Measurements from ENCODE around the gene CNTFR.

Gene CNTFR

GRCh38 chr9:34574571-34574970, 15.0 kb downstream of the CNTFR start:
- in situ Hi-C loops (cut with MboI; ENCODE audit: low sequenced_read_pairs) = no loop called here

- in situ Hi-C loops (cut with MboI; ENCODE audit: low sequenced_read_pairs) = no loop called here
Observed at GRCh38 chr9:34573599-34574325, 15.8 kb downstream of the CNTFR start.

- in situ Hi-C loops (cut with MboI; ENCODE audit: low sequenced_read_pairs) = no loop called here
Observed at GRCh38 chr9:34572628-34573027, 16.9 kb downstream of the CNTFR start.

GRCh38 chr9:34572092-34572491, 17.4 kb downstream of the CNTFR start:
- in situ Hi-C loops (cut with MboI; ENCODE audit: low sequenced_read_pairs) = no loop called here

- in situ Hi-C loops (cut with MboI; ENCODE audit: low sequenced_read_pairs) = no loop called here
Observed at GRCh38 chr9:34571481-34571810, 18.1 kb downstream of the CNTFR start.

GRCh38 chr9:34570809-34571480, 18.6 kb downstream of the CNTFR start:
- in situ Hi-C loops (cut with MboI; ENCODE audit: low sequenced_read_pairs) = no loop called here

- in situ Hi-C loops (cut with MboI; ENCODE audit: low sequenced_read_pairs) = no loop called here
Observed at GRCh38 chr9:34570376-34570775, 19.1 kb downstream of the CNTFR start.

- in situ Hi-C loops (cut with MboI; ENCODE audit: low sequenced_read_pairs) = no loop called here
Observed at GRCh38 chr9:34568774-34569173, 20.8 kb downstream of the CNTFR start.

- in situ Hi-C loops (cut with MboI; ENCODE audit: low sequenced_read_pairs) = no loop called here
Observed at GRCh38 chr9:34568133-34568532, 21.4 kb downstream of the CNTFR start.

- in situ Hi-C loops (cut with MboI; ENCODE audit: low sequenced_read_pairs) = no loop called here
Observed at GRCh38 chr9:34566972-34567371, 22.6 kb downstream of the CNTFR start.

- in situ Hi-C loops (cut with MboI; ENCODE audit: low sequenced_read_pairs) = no loop called here
Observed at GRCh38 chr9:34566322-34566721, 23.2 kb downstream of the CNTFR start.

GRCh38 chr9:34565856-34566255, 23.7 kb downstream of the CNTFR start:
- in situ Hi-C loops (cut with MboI; ENCODE audit: low sequenced_read_pairs) = no loop called here

- in situ Hi-C loops (cut with MboI; ENCODE audit: low sequenced_read_pairs) = no loop called here
Observed at GRCh38 chr9:34564617-34565016, 24.9 kb downstream of the CNTFR start.

- in situ Hi-C loops (cut with MboI; ENCODE audit: low sequenced_read_pairs) = no loop called here
Observed at GRCh38 chr9:34563262-34563661, 26.3 kb downstream of the CNTFR start.

- in situ Hi-C loops (cut with MboI; ENCODE audit: low sequenced_read_pairs) = no loop called here
Observed at GRCh38 chr9:34562135-34562745, 27.3 kb downstream of the CNTFR start.

- in situ Hi-C loops (cut with MboI; ENCODE audit: low sequenced_read_pairs) = no loop called here
Observed at GRCh38 chr9:34560599-34561214, 28.8 kb downstream of the CNTFR start.

GRCh38 chr9:34559624-34560455, 29.7 kb downstream of the CNTFR start:
- in situ Hi-C loops (cut with MboI; ENCODE audit: low sequenced_read_pairs) = no loop called here

GRCh38 chr9:34558919-34559623, 30.5 kb downstream of the CNTFR start:
- in situ Hi-C loops (cut with MboI; ENCODE audit: low sequenced_read_pairs) = no loop called here

- in situ Hi-C loops (cut with MboI; ENCODE audit: low sequenced_read_pairs) = no loop called here
Observed at GRCh38 chr9:34558364-34558763, 31.2 kb downstream of the CNTFR start.

All from HL-60/S4 treated with phorbol 12-myristate 13-acetate at 8.2 ng/mL for 4 days and 3 days (cell line).